Measurements from ENCODE around the gene TANK. TPM values are rescaled to one million over a fixed set of nuclear protein-coding genes. Genes with fewer than 3 reads are reported as not detected.
"Not testable (repeated sequence)": the region's sequence is repeated elsewhere in the genome, so short reads cannot be mapped to it uniquely, and the experiment has no call there.

Gene TANK
- polyA plus RNA-seq, 3 donors = 52.1 to 65.6 (median 54.1) TPM

DNA sequence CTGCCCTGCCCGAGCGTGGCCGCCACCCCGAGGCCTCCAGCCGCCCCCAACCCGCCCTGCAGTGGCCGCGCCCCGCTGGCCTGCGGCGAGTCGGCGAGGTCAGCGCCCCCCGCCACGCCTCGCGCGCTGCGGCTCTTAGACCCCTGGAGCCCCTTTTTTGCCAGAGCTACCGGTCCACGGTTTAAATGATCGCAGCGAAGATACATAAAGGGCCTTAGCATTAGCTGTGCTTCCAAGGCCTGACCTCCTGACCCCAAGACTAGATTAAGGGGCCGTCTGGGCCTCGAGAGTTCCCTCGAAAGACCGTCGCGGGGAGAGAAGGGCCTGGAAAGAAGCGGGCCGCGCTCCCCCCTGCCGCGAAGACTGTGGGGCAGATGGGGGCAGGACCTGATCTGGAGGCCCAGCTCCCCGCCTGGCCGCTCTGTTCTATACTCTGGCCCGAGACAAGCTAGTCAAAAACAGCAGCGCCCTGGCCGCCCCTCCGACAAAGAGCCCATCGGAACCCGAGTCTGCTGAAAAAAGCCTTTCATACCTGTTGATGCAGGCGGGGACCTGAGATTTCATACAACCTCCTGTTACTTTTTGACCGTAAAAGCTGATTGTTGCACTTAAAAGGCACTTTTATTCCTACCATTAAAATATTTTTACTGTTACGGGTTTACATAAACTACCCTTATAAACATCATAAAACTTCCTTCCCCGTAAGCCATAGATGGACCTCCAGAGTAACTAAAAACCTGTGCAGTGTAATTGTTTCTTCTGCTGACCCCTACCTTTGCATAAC lies 79.3 kb downstream of the TANK start:
- no peak for DNase-seq (ENCODE audit: extremely low read depth in 1 of 11, low read depth in 9 of 11, low spot score in 4 of 11)

DNA sequence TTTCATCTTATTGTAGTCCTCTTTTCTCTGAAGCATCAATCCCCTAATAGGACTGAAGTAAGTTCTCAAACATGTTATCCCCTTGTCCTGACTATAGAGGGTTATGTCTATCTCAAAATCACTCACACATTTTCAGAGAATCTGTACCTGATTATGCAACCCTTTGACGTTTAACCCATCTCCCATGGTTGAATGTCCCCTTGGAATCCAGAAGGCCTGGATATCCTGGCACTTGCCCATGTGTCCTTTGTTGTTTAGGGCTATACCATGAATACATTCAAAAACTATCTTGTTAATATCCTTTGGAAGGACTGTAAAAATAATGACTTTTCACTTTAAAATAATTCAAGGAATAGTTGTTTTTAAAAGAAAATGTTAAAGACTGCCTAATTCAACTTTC lies 81.7 kb downstream of the TANK start:
- DNase-seq (ENCODE audit: extremely low read depth in 1 of 11, low read depth in 9 of 11, low spot score in 4 of 11) = no peak

DNA sequence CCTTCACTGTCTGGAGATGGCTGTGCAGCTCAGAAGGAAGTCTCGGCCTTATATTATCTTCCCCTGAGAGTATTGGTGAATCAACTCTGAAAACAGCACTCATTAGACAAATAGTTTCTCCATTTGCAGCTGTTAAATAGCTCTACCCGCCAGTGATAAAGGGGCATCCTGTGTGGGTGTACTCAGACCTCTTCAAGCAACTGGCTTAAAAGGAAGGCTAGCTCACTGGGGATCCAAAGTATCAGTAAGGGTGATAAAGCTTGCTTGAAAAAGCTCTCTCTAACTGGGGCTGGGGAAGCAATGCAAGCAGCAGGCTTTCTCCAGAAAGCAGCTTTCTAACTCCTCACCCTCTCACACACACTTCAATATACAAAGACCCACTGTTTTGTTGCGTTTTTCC lies 83.1 kb downstream of the TANK start:
- DNase-seq (ENCODE audit: extremely low read depth in 1 of 11, low read depth in 9 of 11, low spot score in 4 of 11) = no peak

DNA sequence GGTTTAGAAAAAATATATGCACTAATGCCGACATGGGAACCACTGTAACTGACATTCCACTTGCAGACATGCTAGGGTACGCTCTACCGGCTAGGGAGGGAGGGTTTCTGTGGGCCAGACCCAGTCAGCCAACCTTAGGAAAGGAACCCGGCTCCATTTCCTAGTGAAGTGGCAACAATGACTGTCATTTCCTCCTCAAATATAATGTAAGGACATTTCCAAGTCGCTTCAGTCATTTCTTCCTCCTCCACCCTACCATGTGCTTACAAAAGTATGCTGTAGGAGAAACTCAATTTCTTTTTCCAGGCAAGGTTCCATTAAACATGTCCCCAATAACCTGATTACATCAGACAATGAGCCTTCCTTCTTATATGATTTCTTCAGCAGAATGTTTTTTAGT lies 83.7 kb downstream of the TANK start:
- DNase-seq (ENCODE audit: extremely low read depth in 1 of 11, low read depth in 9 of 11, low spot score in 4 of 11) = no peak

DNA sequence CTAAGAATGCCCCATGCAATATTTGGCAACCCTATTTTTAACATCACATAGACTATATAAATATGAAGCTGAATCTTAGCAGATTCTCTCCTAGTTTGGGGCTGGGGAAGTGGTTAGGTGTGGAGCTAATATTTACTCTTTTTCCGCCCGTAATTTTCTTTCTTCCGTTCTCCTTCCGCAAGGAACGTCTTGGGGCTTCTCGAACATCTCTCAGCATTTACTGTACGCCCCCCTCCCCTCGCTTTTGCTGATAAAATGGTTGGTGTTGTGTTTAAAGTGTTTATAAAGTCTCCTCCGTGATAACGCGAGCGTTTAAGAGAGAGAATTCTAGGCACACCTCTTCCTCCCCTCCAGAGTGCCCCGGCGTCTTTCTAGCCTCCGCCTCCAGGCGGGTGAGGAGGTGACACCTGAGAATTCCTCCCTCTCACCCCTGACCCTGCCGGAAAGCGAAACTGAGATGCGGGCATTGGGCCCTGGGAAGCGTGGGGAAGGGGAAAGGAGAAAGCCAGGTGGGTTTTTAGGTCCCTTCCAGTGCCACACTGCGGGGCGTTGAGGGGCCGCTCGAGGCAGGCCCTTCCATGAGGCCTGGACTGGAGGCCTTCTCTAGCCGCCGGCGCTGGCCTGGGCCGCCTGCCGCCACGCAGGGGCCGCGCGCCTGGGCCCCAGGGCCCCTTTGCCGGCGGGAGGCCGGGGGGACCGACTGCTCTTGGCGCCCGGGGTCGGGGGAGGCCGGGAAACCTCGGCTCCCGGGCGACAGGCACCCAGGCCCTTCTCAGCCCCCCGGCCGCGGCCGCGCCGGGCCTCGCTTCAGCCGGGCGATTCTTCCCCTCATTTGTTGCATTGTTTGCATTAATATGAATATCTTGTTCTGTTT lies 84.4 kb downstream of the TANK start:
- DNase-seq (ENCODE audit: extremely low read depth in 1 of 11, low read depth in 9 of 11, low spot score in 4 of 11) = not testable (repeated sequence)

DNA sequence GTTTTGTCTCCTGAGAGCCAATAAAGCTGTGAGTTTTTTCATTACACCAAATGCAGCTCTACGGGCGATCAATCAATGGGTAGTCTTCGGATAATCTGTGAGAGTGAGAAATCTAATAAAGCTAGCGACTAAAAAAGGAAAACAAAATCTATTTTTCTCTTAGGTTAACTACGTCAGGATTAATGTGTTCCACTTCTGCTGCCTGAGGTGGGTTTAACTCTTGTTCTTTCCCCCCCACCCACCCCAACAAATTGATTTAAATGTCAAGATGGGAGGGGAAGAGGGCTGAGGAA lies 85.0 kb downstream of the TANK start:
- no peak for DNase-seq (ENCODE audit: extremely low read depth in 1 of 11, low read depth in 9 of 11, low spot score in 4 of 11)

DNA sequence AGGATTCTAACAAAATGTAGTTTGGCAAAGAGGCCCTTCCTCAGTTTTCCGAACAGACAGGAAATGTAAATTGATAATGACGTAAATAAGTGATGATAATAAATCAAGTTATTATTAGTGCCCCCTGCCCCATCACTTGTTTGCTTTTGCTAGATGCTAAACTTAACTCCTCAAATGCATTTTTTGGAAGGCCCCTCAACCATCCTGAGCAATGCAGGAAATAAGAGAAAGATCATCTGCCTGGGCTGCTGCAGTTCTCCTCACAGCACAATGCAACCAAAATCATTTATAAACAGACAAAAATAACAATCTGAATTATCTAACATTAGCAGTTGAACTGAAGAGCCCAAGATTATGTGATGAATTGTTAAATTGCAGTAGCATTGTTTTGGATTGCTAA lies 85.4 kb downstream of the TANK start:
- DNase-seq (ENCODE audit: extremely low read depth in 1 of 11, low read depth in 9 of 11, low spot score in 4 of 11) = no peak

DNA sequence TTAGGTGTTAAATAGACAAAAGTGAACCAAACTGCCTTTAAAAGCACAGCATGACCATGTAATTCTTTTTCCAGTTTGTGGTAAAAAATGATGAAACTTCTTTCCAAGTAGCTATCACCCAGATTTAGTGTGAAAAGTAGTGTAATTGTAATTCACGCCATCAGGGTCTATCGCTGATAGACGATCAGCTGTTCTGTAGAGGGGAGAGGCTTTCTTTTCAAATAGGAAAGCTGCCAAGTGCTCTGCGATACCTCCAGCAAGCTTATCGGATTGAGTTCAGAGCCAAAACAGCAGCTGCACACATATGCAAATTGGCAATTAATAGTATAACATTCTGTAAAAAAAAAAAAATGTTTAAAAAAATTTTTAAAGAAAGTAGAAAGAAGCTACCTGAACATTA lies 86.1 kb downstream of the TANK start:
- no peak for DNase-seq (ENCODE audit: extremely low read depth in 1 of 11, low read depth in 9 of 11, low spot score in 4 of 11)

DNA sequence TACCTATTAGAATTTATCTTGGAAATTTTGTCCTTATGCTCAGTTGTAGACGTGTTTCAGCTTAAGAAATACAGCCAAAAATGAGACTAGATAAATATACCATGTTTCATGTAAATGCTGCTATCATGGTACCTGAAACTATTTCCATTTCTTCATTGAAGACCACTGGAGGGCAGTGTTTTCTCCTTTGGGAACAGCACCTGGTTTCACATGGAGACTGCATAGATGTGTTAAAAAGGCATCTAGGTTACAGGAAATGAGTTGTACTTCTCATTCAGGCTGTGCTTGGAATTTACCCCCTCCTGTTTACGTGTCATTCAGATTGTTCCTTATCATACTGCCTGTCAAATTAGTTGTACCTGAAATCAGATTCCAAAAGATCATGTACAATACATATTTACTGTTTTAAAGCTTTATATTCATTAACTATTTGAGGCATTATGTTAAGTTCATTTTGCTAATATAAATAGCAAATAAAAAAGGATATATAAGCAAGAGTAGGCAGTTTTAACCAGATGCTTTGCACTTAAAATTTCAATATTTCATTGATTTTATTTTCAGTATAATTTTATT lies 90.7 kb downstream of the TANK start:
- DNase-seq (ENCODE audit: extremely low read depth in 1 of 11, low read depth in 9 of 11, low spot score in 4 of 11) = no peak

DNA sequence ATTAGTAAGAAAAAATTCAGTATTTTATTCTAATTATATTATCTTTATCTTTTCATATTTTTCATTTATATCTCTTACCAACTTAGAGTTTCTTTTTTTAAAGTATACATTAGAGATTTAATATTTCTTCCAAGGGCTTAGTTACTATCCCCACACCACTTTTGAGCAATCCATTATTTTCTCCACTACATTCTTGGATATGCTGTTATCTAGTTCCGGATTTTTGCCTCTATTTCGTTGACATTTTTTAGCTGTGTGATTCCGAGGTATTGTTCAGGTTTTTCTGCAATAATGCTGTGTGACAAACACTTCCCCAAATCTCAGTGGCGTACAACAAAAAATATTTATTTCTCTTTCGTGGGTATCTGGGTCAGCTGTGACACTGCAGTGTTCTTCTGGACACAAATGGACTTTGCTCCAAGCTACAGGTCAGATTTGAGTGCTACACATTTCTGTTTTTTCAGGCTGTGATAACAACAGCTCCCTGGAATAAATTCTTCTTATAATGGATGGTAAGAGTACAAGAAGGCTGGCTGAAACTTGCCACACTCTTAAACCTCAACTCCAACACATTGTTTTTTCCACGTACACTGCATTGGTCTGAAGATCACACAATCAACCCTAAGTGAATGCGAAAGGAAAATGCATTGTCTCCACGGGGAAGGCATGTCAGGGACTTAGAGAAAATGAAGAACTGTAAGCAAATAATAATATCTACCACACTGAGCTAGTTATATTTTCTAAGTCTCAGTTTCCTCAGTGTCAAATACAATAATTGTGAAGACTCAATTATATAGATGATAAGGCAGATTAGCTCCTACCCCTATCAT lies 97.1 kb downstream of the TANK start:
- no peak for DNase-seq (ENCODE audit: extremely low read depth in 1 of 11, low read depth in 9 of 11, low spot score in 4 of 11)

DNA sequence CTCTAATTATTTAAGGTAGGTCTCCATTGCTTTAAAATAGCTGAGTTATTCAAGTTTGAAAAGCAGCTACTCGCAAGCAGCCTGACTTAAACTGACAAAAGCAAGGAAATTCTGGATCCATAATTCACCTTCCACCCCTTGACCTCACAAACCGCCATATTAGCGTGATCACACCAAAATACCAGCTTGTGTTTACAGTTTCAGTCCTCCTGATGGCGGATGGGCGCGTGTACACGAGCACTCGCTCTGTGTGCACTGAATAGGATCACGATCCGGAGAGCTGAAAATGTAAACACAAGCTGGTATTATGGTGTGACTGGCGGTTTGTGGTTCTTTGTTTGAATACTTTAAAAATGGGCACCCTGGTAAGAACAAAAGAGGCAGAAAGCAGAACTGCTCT lies 105.6 kb downstream of the TANK start:
- DNase-seq (ENCODE audit: extremely low read depth in 1 of 11, low read depth in 9 of 11, low spot score in 4 of 11) = no peak

DNA sequence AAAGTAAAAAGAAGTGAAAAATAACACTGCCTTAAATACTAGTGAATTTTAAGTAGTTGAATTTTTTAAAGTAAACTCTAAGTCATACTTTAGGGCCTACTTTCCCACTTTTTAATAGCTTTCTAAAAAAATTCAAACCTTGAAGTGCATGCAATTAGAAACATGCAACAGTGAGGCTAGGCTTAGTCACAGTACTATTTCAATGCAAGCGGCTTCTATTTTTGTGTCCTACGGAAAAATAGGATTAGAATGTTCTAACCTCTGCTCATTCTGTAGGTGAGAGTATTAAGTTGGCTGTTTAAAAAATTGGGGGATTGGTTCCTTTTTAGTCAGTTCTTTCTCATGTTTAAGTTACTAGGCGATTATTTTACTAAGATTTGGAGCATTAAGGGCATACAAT lies 108.9 kb downstream of the TANK start:
- DNase-seq (ENCODE audit: extremely low read depth in 1 of 11, low read depth in 9 of 11, low spot score in 4 of 11) = no peak

DNA sequence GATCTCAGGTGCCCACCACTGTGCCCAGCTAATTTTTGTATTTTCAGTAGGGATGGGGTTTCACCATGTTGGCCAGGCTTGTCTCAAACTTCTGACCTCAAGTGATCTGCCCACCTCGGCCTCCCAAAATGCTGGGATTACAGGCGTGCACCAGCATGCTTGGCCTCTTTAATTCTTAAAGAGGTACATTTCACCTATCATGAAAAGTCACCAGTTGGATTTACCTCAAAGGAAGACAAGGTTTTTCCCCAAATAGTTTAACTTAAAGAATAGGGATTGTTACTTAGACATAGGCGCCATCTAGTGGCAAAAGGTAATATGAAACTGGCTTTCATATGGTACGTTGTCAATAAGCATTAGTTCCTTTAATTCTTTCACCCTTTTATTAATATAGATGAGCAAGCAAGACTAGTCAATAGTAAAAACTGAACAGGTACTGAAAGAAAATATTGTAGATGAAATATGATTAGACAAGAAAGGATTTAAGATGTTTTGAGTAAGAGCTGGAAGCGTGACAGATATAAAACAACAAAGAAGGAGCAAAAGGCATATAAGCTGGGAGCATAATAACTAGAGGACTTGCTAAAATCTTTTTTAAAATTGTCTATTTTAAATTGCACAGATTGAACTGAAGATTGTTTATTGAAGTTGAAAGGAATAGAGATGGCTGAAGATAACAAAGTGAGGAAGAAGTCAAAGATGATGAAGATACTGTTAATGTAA lies 113.0 kb downstream of the TANK start:
- peak in 6 of 11 donors; percentile 5 to 15 (median 8) for DNase-seq (ENCODE audit: extremely low read depth in 1 of 11, low read depth in 9 of 11, low spot score in 4 of 11)

DNA sequence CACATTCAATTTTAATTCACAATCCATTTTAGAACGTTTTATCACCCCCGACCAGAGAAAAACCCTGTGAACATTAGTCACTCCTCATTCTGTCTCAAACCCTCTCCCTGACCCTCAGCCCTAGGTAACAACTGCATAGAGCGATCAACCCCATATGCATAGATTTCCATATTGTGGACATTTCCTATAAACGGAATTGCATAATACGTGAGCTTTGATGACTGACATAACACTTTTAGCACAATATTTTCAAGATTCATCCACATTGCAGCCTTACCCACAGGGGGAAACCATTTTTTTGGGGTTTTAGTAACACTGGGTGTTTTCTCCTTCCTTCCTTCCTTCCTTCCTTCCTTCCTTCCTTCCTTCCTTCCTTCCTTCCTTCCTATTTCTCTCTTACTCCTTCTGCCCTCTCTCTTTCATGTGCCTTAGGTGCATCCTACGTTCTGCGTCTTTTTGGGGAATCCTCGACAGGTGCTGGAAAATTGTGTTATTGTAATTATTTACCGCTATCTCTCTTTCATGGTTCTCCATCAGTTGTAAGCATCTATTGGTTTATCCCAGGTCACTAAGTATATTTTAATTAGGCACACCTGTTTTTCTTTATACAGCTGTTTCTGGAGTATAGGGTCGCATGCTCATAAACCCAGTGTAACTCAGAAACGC lies 118.5 kb downstream of the TANK start:
- DNase-seq (ENCODE audit: extremely low read depth in 1 of 11, low read depth in 9 of 11, low spot score in 4 of 11) = not testable (repeated sequence)

DNA sequence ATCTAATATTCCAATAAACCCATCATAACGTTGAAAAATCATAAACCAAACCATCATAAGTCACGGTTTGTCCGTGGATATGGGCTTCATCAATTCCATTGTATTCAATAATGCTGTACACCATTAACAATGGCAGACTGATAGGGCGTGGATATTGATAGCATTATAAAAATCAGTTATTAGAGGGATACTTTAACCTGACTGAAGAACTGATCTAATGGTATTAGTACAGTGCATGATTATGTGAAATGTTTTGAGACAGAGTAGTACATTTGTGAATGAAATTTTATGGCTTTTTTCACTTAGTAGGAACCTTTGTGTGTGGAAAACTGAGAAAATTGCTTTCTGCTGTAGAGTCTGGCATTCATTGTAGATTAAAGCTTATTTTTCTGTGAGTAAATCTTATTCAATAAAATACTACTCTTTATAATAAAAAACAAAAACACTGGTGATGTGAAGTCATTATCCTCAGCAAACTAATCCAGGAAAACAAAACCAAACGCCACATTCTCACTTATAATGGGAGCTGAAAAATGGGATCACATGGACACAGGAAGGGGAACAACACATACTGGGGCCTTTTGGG lies 119.1 kb downstream of the TANK start:
- DNase-seq (ENCODE audit: extremely low read depth in 1 of 11, low read depth in 9 of 11, low spot score in 4 of 11) = not testable (repeated sequence)

DNA sequence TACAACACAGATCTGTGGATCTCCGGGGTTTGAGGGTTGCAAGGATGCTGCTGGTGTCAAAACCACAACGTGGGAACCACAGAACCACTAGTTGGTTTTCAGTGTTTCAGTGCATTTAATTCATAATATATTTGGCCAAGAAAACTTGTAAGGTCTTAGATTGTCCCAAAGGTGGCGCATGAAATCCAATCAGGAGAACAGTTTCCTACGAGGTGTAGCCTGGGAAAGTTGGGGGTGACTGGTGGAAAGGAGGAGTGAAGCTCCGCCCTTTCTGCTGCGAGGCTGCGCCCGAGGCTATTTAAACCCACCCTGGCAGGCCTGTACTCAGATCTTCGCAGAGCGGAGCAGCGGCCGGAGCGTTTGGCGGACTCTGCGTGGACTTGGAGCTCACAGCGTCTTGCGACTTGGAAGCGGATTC lies 120.7 kb downstream of the TANK start:
- not testable (repeated sequence) for DNase-seq (ENCODE audit: extremely low read depth in 1 of 11, low read depth in 9 of 11, low spot score in 4 of 11)

DNA sequence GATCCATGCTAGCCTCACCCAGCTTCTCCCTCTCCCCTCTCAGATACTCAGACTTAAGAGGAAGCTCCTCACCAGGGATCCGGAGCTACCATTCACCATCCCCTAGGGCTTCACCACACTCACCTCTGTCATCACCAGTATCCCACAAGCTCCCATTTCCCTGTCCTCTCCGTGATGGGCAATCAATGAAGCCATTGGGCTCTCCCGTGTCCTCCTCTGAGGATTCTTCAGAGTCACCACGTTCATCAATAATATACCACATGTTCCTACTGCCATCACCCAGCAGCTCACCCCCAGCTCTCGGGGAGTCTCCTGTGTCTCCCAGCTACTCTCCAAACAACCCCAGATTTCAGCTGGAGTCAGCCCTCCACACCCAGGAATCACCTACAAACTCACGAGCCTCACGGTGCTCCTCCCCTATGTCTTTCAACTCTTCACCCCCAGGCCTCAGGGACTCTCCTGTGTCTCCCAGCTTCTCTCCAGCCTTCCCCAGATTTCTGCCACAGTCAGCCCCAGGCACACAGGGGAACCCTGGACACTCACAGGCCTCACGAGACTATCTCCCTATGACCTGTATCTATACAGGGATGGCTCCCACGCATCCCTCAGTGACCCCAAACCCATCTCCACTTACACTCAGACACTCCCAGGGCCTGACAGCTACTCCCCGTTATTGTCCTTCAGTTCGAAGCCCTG lies 121.5 kb downstream of the TANK start:
- not testable (repeated sequence) for DNase-seq (ENCODE audit: extremely low read depth in 1 of 11, low read depth in 9 of 11, low spot score in 4 of 11)

Measured in renal cortex interstitium (tissue), 11 donors.